ENCODE data around the gene CADPS.

- TF ChIP-seq CTCF (IDR thresholded peaks at IDR 0.05; ENCODE audit: insufficient read depth, low read length): no peak
- TF ChIP-seq POLR2AphosphoS5 (IDR thresholded peaks at IDR 0.05; ENCODE audit: low read depth): no peak
- no peak for TF ChIP-seq REST (IDR thresholded peaks at IDR 0.05; ENCODE audit: insufficient replicate concordance, low read depth)
Observed at GRCh38 chr3:62830727-62831322, 44.4 kb downstream of the CADPS start.
